Activated T-helper 1 cell treated with Interleukin-2 at 50 U/mL for 16 hours (primary cell): ENCODE measurements around the gene ZSCAN9.

ENCODE experiments used
- DNase-seq: peaks from one replicate; pipeline ENCODE4 v3.0.0-alpha.2; 2020; ENCODE audit warnings: low read depth

Gene ZSCAN9

DNA sequence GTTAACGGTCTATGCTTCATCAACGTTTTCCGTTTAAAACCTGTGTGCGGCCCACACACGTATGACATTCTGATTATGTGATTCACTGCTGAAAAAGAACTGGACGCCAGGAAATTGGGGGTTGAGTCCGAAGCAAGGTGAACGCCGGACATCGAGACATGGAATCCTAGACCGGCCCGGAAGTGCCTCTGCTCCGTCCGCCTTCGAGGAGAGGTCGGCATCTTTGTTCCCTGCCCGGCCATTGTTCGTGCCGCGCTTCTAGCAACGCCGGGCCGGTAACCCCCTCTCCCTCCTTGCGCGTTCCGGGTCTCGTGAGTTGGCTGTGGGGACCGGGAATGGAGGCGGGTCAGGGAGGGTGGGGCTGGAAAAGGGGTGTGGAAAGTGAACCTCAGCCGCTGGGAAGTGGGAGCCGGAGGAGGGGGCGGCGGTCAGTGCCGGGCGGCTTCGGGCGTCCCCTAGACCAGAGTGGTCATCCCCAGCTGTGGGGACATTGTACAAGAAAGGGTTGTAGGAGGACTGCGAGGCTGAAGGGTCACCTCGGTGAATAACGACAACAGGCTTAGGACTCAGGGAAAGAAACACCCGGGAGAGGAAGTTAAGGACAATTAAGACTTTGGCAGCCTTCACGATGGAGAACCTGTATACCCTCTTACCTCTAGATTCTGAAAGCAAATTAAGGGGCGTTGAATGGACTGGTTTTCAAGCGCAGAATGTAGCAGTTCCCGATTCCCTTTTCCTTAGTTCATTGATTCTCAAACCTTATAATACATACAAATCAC is at the start of gene ZSCAN9:
Gene ZSCAN9, plus strand, starts transcription at position 220 of the 779 bp plus-strand sequence. CDS start 1,810 bp downstream, outside the sequence.
- DNase-seq: no peak

DNA sequence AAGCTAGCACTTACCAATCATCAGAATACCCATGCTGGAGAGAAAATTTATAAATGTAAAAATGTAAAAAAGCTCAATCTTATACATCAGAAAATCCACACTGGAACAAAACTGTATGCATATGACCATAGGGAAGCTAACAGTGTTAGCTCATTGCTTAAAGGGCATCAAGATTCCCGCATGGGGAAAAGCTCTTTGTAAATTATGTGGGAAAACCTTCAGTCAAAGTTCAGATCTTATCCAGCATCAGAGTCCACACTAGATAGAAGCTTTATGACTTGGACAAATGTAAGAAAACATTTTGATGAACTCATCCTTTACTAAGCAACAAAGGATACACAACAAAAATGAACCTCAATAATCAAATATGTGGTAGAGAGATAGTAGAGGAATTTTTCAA is 48.7 kb upstream of the ZSCAN9 start:
- no peak for DNase-seq

DNA sequence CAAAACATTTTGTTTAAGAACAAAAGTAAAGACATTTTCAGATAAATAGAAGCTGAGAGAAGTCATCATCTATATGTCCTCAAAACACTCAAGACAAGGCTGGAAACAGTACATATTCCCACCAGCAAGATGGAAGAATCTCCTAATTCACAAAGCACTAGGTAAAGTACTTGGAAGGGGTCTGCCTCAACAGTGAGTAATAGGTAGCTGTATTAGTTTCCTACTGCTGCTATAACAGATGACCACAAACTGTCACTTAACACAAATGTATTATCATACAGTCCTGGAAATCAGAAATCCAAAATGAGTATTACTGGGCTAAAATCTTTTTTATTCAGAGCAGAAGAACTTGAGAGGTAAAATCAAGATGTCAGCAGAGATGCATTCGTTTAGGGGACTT is 42.8 kb upstream of the ZSCAN9 start:
- no peak for DNase-seq

DNA sequence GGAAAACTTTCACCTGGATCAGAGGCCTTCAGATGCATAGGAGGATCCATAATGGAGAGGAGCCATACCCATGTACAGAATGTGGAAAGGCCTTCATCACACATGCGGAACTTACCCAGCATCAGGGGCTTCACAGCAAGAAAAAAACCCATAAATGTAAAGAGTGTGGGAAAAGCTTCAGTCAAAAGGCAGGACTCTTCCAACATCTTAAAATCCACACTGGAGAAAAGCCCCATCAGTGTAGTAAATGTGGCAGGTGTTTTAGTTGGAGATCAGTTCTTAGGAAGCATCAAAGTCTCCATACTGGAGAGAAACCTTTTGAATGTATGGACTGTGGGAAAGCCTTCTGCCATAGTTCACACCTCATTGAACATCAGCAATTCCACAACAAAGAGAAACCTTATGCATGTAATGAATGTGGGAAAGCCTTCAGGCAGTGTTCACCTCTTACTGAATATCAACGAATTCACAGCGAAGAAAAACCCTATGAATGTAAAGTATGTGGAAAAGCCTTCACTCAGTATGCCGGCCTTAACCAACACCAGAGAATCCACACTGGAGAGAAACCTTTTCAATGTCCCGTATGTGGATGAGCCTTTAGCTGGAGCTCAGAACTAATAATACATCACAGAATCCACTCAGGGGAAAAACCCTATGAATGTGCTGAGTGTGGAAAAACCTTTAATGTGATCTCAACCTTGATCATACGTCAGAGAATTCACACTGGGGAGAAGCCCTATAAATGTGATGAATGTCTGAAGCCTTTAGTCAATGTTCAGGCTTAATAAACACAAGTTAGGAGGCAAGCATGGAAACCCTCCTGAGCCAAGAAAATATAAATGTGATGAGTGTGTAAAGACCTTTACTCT is 36.7 kb upstream of the ZSCAN9 start:
- no peak for DNase-seq

DNA sequence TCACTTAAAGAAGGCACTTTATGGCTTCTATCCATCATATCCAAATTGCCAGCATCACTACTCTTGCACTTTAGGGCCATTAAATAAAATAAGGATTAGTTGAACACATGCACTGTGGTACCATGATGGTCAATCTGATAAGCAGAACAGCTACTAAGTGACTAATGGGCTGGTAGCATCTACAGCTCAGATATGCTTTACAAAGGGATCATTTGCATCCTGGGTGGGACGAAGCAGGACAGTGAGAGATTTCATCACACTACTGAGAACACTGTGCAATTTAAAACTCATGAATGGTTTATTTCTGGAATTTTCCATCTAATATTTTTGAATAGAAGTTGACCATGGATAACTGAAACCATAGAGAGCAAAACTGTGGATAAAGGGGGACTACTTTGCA is 25.1 kb upstream of the ZSCAN9 start:
- DNase-seq: no peak

DNA sequence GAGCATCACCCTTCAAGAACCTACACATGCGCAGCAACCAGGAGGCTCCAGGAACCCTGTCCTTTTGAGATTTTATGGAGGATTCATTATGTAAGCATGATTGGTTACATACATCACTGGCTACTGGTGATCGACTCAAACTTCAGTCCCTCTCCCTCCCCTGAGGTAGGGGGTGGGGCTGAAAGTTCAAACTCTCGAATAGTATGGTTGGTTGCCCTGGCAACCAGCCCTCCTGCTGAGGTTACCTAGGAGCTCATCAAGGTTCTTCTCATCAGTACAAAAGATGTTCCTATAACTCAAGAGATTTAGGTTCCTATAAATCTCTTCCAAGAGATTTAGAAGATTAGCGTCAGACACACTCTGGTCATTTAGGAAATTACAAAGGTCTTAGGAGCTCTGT is 21.9 kb upstream of the ZSCAN9 start:
- no peak for DNase-seq

DNA sequence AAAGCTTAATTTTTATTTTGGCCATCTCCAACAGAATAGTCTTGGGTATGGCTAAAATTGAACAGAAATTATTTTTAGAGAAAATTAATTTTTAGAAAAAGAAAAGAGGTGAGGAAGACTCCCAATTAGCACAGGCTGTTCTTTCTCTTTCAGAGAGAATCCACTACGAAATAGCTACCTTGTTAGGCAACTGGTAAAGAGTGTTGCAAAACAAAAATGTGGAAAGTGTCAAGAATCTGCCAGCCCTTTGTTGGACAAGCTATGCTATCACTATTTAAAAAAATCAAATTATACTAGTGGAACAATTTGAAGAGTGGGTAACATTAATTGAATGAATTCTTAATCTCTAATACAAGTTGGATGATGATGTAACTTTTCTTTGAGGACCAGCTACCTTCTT is 19.2 kb upstream of the ZSCAN9 start:
- DNase-seq: no peak

DNA sequence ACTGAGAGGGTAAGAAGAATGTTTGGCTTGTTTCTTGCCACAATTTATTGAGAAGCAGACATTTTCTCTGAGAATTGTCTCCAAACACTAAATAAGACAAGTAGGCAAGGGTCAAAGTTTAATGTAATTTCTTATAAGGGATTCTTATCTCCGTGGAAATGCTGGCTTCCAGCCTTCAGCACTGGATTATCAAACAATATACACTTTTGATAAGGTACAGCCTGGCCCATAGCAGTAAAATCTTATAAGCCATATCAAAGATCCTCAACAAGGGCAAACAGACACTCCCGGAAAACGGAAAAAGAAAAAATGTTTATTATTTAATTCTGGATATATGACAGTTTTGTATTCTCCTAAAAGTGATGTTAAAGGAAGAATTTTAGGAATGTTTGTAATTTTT is 18.5 kb upstream of the ZSCAN9 start:
- DNase-seq: no peak

DNA sequence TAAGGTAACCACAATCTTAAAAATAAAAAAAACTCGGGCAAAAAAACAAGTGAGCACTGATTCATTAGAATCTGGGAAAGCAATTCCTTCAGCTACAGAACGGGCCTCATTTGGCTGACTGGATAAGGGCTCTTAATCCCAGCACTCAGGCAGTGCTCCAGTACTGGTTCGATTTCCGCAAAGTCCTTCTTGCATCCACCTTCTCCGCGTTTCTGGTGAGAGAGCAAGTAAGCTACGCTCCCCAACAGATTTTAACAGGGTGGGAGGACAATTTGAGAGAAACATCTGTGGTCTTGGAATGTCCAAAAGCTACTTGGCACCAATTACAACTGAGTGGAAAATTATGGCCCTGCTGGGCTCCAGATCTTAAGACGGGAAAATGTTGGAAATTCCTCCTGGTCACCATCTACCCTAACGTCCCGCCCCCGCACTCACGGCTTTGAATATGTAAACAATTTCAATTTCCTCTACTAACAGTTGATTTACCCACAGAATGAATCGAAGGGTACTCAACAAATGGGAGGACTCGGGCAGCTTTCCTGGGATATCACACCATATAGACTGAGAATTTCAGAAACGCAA is 18.1 kb upstream of the ZSCAN9 start:
- DNase-seq: no peak

DNA sequence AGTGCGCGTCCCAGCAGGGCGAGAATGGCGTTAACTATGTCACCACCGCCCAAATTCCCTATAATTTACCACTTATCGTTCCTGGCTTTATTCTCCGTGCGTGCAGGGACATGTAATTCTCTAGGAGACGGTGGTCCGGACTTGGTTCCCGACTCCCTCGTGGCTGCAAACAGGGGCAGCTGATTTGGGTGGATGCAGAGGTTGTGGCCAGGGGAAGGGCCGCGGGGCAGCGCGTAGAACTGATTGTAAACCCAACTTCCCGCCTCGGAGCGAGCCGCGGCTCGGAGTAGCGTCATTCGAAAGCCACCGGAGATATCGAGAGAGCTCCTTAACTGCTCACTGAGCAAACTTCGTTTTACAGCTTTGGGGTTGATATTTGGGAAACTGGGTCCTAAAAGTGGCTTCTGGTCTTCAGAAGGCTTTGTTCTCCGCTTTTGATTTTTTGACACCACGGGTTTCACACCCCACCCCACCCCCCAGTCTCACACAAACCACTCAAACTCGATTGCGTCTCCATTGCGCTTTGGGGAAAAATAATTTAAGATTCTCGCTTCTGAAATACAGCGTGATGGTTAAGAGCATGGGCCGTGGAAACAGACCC is 17.5 kb upstream of the ZSCAN9 start:
- DNase-seq: no peak

DNA sequence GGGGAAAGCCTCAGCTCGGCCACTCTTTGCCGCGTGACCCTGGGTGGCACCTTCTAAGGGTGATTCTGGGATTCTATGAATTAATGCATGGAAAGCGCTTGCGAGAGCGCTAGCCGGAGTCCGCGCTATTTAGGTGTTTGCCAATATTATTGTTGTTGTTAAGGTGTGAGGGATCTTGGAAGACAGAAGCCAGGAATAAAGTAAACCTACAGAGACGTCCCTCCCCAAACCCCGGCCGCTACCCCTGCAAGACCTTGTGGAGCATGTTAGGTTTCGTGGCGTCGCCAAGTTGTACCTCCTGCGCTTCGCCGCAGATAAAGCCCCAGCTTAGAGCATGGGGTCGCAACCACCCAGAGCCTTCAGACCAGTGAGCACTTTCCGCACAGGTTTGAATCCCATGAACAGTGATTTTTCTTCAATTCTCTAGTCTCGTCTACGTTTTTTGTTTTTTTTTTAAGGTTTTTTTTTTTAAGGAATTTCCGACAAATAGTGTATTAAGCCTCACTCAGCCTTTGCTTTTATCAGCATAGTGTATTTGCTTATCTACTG is 16.9 kb upstream of the ZSCAN9 start:
- DNase-seq: no peak

DNA sequence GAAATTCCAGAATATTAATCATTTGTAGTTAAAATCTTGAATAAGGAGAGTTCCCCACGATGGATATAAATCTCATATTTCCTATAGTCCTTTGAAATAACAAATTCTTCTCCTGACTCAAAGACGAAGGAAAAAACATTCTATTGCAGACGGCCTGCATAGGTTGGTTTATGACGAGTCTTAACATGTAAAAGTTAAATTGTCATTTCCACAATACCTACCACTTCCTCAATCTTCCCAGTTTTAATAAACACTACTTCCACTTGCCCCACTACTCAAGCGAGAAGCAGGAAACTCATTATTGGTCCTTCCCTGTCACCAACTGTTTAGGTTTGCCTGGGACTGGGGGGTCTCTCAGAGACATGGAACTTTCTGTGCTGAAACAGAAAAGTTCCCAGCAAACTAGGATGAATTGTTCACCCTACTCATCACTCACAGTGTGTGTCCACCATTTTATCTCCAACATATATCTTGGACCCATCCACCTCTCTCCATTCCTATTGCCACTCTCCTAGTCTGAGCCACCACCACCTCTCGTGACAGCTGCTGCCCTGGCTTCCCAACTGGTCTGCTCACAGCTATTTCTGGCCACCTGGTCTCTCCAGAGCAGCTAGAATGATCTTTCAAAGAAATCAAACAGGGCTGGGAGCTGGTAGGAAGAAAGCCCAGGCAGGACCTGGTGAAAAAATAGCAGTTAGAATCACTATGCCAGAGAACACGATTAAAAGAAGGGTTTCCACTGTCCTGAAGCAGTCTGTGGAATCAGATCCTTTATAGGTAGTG is 15.1 kb upstream of the ZSCAN9 start:
- no peak for DNase-seq

DNA sequence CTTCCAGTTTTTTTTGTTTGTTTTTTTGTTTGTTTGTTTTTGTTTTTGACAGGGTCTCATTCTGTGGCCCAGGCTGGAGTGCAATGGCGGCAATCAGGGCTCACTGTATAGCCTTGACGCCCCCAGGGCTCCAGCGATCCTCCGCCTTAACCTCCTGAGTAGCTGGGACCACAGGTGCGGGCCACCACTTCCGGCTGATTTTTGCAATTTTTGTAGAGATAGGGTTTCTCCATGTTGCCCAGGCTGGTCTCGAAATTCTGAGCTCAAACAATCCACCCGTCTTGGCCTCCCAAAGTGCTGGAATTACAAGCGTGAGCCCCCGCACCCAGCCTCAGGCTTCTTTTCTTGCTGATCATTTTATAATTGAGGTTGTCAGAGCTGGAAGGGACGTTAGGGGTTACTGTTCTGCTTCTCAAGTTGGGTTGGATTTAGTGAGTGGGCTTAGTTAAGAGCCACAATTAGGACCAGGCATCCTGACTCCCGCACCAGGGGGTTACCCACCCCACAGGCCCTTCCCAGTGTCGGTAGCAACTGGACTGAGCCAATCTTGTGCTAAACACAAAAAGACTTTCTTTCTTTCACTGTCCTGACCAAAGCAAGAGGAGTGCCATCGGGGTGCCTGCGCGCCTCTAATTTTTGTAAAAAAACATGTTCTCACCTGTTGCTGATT is 13.1 kb upstream of the ZSCAN9 start:
- DNase-seq: no peak

DNA sequence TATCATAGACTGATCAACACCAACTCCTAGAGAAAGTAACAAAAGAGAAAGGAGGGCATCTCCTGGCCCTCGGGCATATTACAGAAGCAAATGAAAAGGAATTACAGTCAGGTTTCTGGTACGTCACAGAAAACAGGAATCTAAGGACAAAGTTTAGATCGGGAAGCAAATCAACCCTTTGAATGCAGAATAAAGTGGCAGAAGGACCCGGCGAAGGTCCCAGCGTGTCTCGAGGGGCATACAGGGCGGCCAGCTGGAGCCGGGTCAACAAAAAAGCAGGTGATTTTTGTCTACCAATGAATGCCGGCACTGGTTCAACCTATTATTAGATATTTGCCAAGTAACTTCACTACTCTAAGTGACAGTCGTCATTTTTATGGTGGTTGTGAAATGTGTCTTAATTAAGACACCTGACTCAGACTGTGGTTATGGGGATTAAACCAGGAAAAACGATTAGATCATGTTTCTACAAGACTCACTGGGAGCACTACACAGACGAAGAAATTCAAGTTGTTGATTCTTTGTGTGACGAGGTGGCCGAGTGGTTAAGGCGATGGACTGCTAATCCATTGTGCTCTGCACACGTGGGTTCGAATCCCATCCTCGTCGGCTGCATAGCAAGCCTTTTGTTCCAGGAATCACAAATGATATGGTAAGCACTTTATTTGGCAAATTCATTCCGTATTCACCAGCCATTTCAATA is 12.4 kb upstream of the ZSCAN9 start:
- DNase-seq: no peak

DNA sequence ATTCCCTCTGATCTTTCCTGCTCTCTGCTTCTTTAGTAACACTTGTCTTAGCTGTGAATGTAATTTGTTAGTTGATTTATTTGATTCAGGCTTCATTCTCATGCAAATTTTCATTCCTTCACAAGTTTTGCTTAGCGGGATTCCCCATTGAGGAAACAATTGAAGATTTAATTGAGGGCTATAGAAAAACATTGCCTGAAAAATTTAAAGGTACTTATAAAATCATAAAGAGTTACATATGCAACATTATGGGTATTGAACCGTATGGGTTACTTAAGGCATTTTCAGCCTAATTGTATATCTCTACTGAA is 11.9 kb upstream of the ZSCAN9 start:
- DNase-seq: no peak

DNA sequence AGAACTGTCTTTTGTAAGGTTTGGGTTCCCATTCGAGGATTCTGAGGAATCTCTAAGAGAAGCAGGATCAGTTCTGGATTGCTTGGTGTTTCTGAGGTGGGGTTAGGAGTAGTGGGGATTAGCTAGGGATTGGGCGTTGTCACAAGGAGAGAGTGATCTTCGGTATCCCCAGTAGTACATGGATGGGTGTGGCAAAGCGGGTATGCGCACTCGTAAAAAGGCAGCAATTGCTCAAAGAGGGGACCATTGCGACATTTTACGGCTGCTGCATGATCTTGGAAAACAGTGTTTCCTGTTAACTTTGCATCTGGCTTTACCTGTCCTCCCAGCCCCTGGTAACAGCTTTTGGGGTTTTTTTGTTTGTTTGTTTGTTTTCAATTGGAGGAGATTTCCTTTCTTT is 9.7 kb upstream of the ZSCAN9 start:
- no peak for DNase-seq

DNA sequence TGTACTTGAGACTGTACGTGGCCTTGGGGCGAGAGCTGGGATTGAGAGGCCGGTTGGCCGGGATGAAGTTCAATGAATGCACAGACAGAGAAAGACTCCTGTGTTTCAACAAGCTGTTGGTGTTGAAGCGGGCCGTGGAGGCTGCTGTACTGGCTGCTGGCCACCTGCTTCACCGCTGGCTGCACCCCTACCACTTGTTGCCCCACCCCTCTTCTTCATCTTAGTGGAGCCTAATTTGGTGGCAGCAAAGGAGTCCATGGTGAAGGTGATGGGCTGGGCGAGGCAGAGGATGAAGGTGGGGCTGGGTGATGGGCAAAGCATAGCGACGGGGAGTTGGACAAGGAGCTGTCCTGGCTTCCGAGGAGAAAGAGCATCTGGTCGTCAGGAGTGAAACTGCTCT is 7.2 kb upstream of the ZSCAN9 start:
- DNase-seq: no peak

DNA sequence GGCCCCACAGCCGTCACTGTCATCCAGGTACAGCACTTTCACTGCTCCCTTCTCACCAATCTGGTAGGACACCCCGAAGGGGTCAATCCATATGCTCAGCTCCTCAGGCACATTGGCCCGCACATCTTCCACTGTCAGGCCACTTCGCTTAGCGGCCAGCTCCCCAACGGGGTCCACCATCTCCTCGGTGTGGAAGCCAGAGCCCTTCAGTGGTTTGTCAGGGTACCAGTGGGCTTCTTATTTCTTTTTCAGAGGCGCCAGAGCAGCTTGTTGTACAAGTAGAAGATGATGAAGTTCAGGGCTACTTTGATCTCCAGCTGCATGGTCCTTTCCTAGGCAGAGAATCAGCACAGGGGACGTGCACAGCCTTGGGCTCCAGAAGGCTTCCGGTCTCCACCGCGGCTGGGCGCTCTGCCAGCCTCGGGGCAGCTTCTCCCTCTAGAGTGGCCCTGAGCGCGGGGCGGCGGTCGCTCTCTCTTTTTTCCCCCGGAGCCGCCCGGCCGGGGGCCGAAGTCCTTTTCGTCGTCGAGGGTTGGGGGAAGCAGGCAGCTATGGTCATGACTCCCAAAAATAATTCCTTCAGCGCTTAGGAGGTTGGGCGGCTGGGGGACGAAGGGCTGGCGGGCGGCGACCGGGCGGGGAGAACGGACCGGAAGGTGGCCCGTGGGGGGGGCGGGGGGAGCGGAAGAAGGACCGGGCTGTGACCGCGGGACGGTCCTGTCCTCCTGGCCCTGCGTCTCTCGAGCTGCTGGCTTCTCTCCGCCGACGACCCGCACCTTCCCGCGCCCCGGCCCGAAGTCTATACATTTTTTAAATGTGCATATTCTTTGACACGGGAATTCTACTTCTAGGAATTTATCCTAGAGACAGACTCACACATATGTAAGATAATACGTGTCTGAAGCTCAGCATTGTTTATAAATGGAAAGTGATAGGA is 6.5 kb upstream of the ZSCAN9 start:
- DNase-seq: no peak
